ENCODE measurements around the gene DR1.

GRCh38 chr1:93352376-93352775, 6.7 kb downstream of the DR1 start:
- TF ChIP-seq GATA3 (IDR thresholded peaks at IDR 0.05; ENCODE audit: low read depth, low read length) (no peak), GATA2 (IDR thresholded peaks at IDR 0.05; ENCODE audit: low read depth, low read length) (no peak)
